DMS 273 treated with DMSO at 0.1 percent for 48 hours (cell line): ENCODE results near the gene PROSER2.

Experiments
- DNase-seq: peaks from one replicate; lab custom pipeline; 2025; lab: John Stamatoyannopoulos, UW

Gene PROSER2

GRCh38 chr10:11804336-11804735, 18.8 kb upstream of the PROSER2 start:
- DNase-seq: no peak

DNA sequence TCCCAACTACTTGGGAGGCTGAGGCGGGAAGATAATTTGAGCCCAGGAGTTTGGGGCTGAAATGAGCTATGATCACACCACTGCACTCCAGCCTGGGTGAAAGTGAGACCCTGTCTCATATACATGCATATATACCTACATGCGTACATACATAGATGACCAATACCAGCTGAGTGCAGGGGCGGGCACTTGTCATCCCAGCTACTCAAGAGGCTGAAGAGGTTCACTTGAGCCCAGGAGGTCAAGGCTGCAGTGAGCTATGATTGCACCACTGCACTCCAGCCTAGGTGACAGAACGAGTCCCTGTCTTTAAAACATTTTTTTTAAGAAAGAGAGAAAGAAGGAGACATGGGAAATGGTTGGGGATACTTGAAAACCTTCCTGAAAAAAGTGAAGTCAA, 17.4 kb upstream of the PROSER2 start:
- no peak for DNase-seq

- DNase-seq: no peak
Measured at GRCh38 chr10:11806706-11807105, 16.4 kb upstream of the PROSER2 start.

- DNase-seq: no peak
Measured at GRCh38 chr10:11808808-11809207, 14.3 kb upstream of the PROSER2 start.

- no peak for DNase-seq
Measured at GRCh38 chr10:11810313-11810766, 12.8 kb upstream of the PROSER2 start.

DNA sequence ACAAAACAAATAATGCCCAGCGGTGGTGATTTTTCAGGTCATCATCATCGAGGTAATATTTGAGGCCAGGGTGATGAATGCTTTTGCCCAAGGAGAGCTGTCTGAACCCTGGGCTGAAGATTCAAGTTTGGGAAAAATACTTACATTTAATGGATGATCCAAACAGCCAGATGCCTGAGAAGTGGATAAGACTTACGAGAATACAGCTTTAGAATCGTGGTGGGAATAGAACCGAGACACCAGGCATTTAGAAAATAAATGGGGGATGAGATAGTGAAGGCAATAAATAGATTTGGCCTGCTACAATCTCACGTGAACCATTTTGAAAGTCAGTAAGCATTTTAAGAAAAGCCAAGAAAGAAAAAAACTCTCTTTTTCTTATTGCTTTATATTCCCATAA, 12.2 kb upstream of the PROSER2 start:
- no peak for DNase-seq

DNA sequence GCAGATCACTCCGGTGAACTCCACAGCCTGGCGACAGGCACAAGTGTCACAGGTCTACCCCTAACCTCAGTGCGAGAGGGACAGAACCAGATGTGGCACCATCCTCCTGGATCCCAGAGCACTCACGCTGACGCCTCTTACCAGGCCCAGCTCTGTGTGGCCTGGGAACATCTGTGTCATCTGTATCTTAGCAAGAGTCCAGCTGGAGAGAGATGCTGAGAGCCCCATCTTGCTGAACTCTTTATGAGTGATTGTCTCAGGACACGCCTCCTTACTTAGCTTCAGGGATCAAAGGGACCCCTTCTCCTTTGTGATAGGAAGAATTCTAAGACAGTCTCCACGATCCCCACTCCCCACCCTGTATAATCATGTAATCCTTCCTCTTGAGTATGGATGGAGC, 10.0 kb upstream of the PROSER2 start:
- DNase-seq: no peak

DNA sequence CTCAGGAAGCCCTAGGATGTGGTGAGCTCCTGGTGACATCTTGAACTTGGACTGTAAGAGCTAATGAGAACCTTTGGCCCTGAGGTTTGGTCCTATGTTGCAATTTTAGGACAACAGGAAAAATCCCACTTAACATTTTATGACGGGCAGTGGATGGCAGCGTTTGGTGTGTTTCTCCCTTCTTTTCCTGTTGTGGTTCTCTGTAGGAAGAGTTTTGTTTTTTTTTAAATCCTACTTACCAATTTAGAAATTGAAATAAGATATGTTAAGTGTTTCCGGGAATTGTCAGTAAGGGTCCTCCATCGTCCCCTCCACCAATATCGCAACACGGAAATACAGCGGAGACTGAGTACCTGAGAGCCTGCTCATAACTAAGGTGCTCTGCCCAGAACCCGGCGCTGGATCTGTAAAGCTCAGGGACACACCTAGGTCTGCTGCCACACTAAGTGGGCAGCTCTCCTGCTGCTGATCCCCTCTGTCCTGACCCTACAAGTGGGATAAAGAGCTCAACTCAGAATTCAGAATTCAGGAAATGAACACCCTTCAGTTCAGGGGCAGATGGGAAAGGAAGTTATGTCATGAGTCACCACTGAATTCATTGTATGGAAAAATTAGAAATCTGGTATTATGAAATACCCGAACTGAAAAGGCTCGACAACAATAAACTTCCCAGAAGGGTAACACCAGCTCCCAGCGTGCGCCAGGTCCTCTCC, 9.1 kb upstream of the PROSER2 start:
- no peak for DNase-seq

- DNase-seq: no peak
Measured at GRCh38 chr10:11819027-11819426, 4.1 kb upstream of the PROSER2 start.

- DNase-seq: no peak
Measured at GRCh38 chr10:11822026-11822756, 965 bp upstream of the PROSER2 start.

DNA sequence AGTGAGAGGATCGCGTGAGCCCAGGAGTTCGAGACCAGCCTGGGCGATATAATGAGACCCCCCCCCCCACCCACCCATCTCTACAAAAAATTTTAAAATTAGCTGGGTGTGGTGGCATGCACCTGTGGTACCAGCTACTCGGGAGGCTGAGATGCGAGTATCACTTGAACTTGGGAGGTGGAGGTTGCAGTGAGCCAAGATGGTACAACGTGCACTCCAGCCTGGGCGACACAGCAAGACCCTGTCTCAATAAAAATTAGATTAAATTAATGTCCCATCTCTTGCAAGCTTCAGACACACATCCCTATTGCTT, 391 bp upstream of the PROSER2 start:
- DNase-seq: no peak

- no peak for DNase-seq
Measured at GRCh38 chr10:11823989-11824346, 812 bp downstream of the PROSER2 start.

GRCh38 chr10:11824376-11824775, 1.2 kb downstream of the PROSER2 start:
- DNase-seq: no peak

DNA sequence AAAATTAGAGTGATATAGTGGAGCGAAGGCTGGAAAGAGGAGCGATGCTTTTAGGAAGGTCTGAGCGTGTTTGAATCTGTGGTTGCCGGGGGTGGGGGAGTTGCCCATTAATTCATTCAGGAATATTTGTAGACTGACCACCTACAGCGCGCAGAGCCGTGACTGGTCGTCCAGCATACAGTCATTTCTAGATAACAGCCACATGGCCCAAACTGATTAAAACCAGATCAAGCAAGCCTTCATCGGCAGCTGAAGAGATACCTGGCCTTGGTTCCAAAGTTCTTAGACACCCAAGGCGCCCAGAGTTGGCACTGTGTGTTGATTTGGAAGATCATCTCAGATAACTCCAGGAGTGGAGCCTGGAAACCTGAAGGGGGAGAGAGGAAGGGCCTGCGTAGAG, 1.7 kb downstream of the PROSER2 start:
- no peak for DNase-seq

- DNase-seq: no peak
Measured at GRCh38 chr10:11825796-11826414, 2.7 kb downstream of the PROSER2 start.

GRCh38 chr10:11827006-11827405, 3.9 kb downstream of the PROSER2 start:
- DNase-seq: no peak

DNA sequence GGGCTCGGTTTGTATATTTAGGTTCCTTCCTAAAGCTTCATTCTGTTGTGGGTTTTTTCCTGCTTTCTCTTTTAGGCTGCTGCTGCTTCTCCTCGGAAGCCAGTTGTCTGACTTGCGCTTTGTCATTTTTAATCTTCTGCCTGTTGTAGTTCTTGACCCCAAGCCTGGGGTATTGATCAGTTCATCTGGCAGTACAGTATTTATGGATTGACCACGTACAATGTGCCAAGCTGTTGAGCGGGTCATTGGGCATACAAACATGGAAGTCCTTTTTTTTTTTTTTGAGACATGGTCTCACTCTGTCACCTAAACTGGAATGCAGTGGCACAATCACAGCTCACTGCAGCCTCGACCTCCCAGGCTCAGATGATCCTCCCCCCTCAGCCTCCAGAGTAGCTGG, 4.3 kb downstream of the PROSER2 start:
- DNase-seq: no peak

DNA sequence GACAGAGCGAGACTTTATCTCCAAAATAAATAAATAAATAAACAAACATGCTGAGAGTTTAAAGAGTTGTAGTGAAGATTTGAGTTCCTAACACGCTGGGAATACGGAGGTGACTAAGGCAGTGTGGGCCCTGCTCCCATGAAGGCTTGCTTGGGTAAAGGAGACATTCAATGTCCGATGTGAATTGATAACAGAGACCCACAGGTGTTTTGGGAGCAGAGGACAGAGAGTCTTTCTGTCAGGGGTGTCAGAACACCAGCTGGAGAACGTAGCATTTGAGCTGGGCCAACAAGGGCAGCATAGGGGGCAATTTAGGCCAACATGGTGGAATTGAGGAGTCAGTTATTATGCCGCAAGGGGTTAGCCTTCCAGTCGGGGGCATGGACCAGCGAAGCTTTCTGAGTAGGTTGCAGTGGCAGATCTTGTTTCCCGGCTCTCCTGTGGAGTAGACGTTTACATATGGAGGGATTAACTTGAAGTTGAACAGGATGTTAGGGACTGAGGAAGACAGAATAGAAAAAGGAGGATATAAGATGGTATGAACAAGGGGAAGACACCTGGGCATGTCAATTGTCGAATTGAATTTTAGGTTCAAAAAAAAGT, 5.6 kb downstream of the PROSER2 start:
- DNase-seq: no peak

GRCh38 chr10:11830836-11831519, 7.8 kb downstream of the PROSER2 start:
- DNase-seq: no peak

DNA sequence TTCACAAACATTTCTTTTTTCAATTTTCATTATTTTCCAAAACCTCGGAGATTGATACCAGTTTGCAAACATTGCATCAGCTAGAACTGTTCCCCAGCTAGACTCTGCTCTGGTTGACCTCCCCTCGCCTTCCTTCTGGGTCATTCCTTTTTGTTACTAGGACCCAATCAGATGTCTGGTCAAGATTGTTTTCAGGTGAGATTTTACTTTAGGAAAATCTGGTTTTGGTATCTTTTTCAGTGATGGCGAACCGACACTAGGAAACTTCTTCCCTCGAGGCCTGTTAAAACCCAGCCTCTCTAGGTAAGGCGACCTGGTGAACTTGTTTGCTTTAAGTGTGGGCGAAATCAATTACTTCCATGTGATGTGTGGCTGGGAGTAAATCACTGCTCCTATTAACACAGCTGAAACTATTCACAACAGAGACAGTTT, 8.4 kb downstream of the PROSER2 start:
- no peak for DNase-seq

- DNase-seq: no peak
Measured at GRCh38 chr10:11832042-11832441, 8.9 kb downstream of the PROSER2 start.

DNA sequence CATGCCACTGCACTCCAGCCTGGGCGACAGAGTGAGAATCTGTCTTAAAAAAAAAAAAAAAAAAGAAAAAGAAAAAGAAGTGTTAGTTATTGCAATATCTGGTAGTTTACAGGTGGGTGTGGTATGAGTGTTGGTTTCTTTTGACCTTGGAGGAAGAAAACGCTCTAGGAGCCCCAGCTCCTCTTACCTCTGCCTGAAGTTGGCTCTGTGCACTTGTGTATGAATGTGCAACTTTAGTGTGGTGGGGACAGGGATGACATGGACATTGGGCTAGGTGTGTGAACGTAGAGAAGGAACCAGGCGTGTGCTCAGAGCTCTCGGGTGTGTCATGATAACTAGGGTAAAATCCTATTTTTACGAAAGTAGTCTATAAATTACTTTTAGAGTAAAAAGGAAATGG, 11.9 kb downstream of the PROSER2 start:
- DNase-seq: no peak
